HepG2 (cell line): Measurements from ENCODE around the gene CD9. TPM values are rescaled to one million over a fixed set of nuclear protein-coding genes. Genes with fewer than 3 reads are reported as not detected.
A peak's percentile ranks its signal among the peaks of the same experiment; 100 is the strongest.

Experiments
- FOXO1 ChIP-seq: sonication (generic); formaldehyde crosslinking; IDR thresholded peaks from 2 replicates; pipeline ENCODE4 v1.4.0; 2020; ENCODE audit warnings: missing genetic modification reagents
- FOXP1 ChIP-seq, 2 experiments: fragments of 450-650 bp in 1 of 2; IDR thresholded peaks; 2 replicates each; pipeline ENCODE4 v1.6.1; 2017 to 2018; ENCODE audit warnings: antibody characterized with exemption in 1 of 2
- KDM4B ChIP-seq: sonication (generic); formaldehyde crosslinking; IDR thresholded peaks from 2 replicates; pipeline ENCODE4 v1.4.0; 2020; ENCODE audit warnings: missing genetic modification reagents
- KLF6 ChIP-seq: IDR thresholded peaks from 2 replicates; pipeline ENCODE4 v1.8.0; 2016; ENCODE audit warnings: missing biosample characterization, missing genetic modification reagents
- MLLT10 ChIP-seq: sonication (generic); formaldehyde crosslinking; IDR thresholded peaks from 2 replicates; pipeline ENCODE4 v1.4.0; 2020; ENCODE audit warnings: missing genetic modification reagents
- NFYB ChIP-seq: sonication (generic); formaldehyde crosslinking; IDR thresholded peaks from 2 replicates; pipeline ENCODE4 v1.4.0; 2020; ENCODE audit warnings: missing genetic modification reagents
- RBM22 ChIP-seq: fragments of 200-400 bp; formaldehyde crosslinking; optimal IDR thresholded peaks from 2 replicates; pipeline ENCODE3; 2017; ENCODE audit warnings: mild to moderate bottlenecking, low read length, moderate library complexity
- SIX1 ChIP-seq: sonication (generic); formaldehyde crosslinking; IDR thresholded peaks from 2 replicates; pipeline ENCODE4 v1.4.0; 2020; ENCODE audit warnings: missing genetic modification reagents, borderline replicate concordance
- SMAD9 ChIP-seq: sonication (generic); formaldehyde crosslinking; IDR thresholded peaks from 2 replicates; pipeline ENCODE4 v1.5.1; 2020; ENCODE audit warnings: mild to moderate bottlenecking, missing genetic modification reagents
- TBX2 ChIP-seq: sonication (generic); formaldehyde crosslinking; IDR thresholded peaks from 2 replicates; pipeline ENCODE4 v1.5.0; 2020; ENCODE audit warnings: missing genetic modification reagents, mild to moderate bottlenecking, borderline replicate concordance
- TRIM24 ChIP-seq: sonication (generic); formaldehyde crosslinking; IDR thresholded peaks from 2 replicates; pipeline ENCODE4 v1.8.0; 2022; ENCODE audit warnings: mild to moderate bottlenecking, missing genetic modification reagents
- ZFAT ChIP-seq: sonication (generic); formaldehyde crosslinking; conservative IDR thresholded peaks from 2 replicates; pipeline ENCODE4 v1.8.1; 2023; ENCODE audit warnings: missing genetic modification reagents, inconsistent platforms
- ZFX ChIP-seq: sonication (generic); formaldehyde crosslinking; IDR thresholded peaks from 2 replicates; pipeline ENCODE4 v1.4.0; 2020; ENCODE audit warnings: mild to moderate bottlenecking, low read depth, missing genetic modification reagents, moderate library complexity
- ZNF333 ChIP-seq: sonication (generic); formaldehyde crosslinking; IDR thresholded peaks from 2 replicates; pipeline ENCODE4 v1.4.0; 2020; ENCODE audit warnings: mild to moderate bottlenecking, missing genetic modification reagents, borderline replicate concordance
- ZNF383 ChIP-seq: sonication (generic); formaldehyde crosslinking; IDR thresholded peaks from 2 replicates; pipeline ENCODE4 v1.4.0; 2020; ENCODE audit warnings: missing genetic modification reagents, mild to moderate bottlenecking, borderline replicate concordance
- ZNF441 ChIP-seq: sonication (generic); formaldehyde crosslinking; IDR thresholded peaks from 2 replicates; pipeline ENCODE4 v1.7.0; 2021; ENCODE audit warnings: missing genetic modification reagents, borderline replicate concordance
- ZNF446 ChIP-seq: sonication (generic); formaldehyde crosslinking; IDR thresholded peaks from 2 replicates; pipeline ENCODE4 v1.5.0; 2020; ENCODE audit warnings: mild to moderate bottlenecking, missing genetic modification reagents
- ZNF772 ChIP-seq: sonication (generic); formaldehyde crosslinking; IDR thresholded peaks from 2 replicates; pipeline ENCODE4 v1.5.0; 2020; ENCODE audit warnings: mild to moderate bottlenecking, missing genetic modification reagents
- ZSCAN25 ChIP-seq: sonication (generic); formaldehyde crosslinking; IDR thresholded peaks from 2 replicates; pipeline ENCODE4 v1.8.0; 2022; ENCODE audit warnings: mild to moderate bottlenecking, missing genetic modification reagents
- polyA plus RNA-seq, 8 experiments: library from polyadenylated mRNA; depleted of rRNA in 3 of 8; stranded (reverse) in 7 of 8; unstranded in 1 of 8; fragments of >200 nt; fragmentation: Illumina TruSeq in 4 of 8; extraction: Trizol in 4 of 8; gene quantifications; 2 replicates each; pipeline versions ENCODE4 v1.2.1 to v1.2.3, GENCODE V29; 2011 to 2016; ENCODE audit warnings: low read depth in 4 of 8, missing spikeins in 1 of 8, mixed read lengths in 1 of 8; ENCODE audit not compliant: insufficient read depth in 1 of 8
- total RNA-seq, 5 experiments: library from RNA; depleted of rRNA; stranded (reverse); fragments of >200 nt; fragmentation: Illumina TruSeq; extraction: Trizol; gene quantifications; 2 replicates each; pipeline ENCODE4 v1.2.3, GENCODE V29; 2016; ENCODE audit warnings: low read depth in 1 of 5
- TF ChIP-seq, protein P1 (sequence below): sonication (generic); formaldehyde crosslinking; IDR thresholded peaks from 2 replicates; pipeline ENCODE4 v1.8.1; 2023; ENCODE audit warnings: mild to moderate bottlenecking, missing genetic modification reagents
- TF ChIP-seq, protein P2 (sequence below): IDR thresholded peaks from 2 replicates; pipeline ENCODE4 v1.6.1; 2016; ENCODE audit warnings: missing compliant biosample characterization, missing genetic modification reagents, borderline replicate concordance
- TF ChIP-seq, protein P3 (sequence below): sonication (generic); formaldehyde crosslinking; IDR thresholded peaks from 2 replicates; pipeline ENCODE4 v1.4.0; 2020; ENCODE audit warnings: mild to moderate bottlenecking, missing genetic modification reagents
- TF ChIP-seq, protein P4 (sequence below): sonication (generic); formaldehyde crosslinking; IDR thresholded peaks from 2 replicates; pipeline ENCODE4 v1.8.0; 2022; ENCODE audit warnings: mild to moderate bottlenecking, missing genetic modification reagents
- TF ChIP-seq, protein P5 (sequence below): sonication (generic); formaldehyde crosslinking; IDR thresholded peaks from 2 replicates; pipeline ENCODE4 v1.4.0; 2020; ENCODE audit warnings: missing genetic modification reagents, borderline replicate concordance

Gene CD9
- total and polyA plus RNA-seq, 2 of the 13 experiments (the other 11 are each of a cell fraction or from before 2014, with no cell fraction given): 5.8 to 38.3 TPM

DNA sequence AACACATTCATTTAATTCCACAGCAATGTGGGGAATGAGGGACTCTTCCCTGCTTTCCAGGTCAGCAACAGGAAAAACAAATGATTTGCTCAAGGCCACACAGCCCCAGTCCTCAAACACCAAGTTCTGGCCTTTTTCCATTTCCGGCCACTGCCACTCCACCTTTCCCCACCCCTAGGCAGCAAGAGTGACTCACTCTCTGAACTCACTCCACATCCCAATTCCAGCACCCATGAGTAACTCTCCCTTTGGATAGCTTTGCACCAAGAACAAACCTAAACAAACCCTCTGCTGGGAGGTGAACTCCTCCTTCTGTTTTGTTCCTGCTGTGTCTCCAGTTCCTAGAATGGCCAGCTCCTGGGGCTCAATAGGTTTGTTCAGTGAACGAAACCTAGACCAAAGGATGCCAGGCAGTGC, 79.9 kb downstream of the CD9 start (continued):
- TF ChIP-seq, protein P1, sequence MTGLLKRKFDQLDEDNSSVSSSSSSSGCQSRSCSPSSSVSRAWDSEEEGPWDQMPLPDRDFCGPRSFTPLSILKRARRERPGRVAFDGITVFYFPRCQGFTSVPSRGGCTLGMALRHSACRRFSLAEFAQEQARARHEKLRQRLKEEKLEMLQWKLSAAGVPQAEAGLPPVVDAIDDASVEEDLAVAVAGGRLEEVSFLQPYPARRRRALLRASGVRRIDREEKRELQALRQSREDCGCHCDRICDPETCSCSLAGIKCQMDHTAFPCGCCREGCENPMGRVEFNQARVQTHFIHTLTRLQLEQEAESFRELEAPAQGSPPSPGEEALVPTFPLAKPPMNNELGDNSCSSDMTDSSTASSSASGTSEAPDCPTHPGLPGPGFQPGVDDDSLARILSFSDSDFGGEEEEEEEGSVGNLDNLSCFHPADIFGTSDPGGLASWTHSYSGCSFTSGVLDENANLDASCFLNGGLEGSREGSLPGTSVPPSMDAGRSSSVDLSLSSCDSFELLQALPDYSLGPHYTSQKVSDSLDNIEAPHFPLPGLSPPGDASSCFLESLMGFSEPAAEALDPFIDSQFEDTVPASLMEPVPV: no peak
- no peak for TF ChIP-seq TRIM24 (CRISPR knock-in tag)
- no peak for TF ChIP-seq ZFAT
- no peak for TF ChIP-seq ZNF772
- TF ChIP-seq SIX1 (CRISPR knock-in tag): no peak
- no peak for TF ChIP-seq MLLT10 (CRISPR knock-in tag)
- TF ChIP-seq, protein P2, sequence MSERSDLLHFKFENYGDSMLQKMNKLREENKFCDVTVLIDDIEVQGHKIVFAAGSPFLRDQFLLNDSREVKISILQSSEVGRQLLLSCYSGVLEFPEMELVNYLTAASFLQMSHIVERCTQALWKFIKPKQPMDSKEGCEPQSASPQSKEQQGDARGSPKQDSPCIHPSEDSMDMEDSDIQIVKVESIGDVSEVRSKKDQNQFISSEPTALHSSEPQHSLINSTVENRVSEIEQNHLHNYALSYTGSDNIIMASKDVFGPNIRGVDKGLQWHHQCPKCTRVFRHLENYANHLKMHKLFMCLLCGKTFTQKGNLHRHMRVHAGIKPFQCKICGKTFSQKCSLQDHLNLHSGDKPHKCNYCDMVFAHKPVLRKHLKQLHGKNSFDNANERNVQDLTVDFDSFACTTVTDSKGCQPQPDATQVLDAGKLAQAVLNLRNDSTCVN: no peak
- no peak for TF ChIP-seq FOXP1 (IDR thresholded peaks at IDR 0.05)
- peak; percentile 63; the same call in 1 of the 2 replicates for TF ChIP-seq FOXP1 (CRISPR knock-in tag; IDR thresholded peaks at IDR 0.05)
- no peak for TF ChIP-seq KDM4B (CRISPR knock-in tag)
- TF ChIP-seq, protein P3, sequence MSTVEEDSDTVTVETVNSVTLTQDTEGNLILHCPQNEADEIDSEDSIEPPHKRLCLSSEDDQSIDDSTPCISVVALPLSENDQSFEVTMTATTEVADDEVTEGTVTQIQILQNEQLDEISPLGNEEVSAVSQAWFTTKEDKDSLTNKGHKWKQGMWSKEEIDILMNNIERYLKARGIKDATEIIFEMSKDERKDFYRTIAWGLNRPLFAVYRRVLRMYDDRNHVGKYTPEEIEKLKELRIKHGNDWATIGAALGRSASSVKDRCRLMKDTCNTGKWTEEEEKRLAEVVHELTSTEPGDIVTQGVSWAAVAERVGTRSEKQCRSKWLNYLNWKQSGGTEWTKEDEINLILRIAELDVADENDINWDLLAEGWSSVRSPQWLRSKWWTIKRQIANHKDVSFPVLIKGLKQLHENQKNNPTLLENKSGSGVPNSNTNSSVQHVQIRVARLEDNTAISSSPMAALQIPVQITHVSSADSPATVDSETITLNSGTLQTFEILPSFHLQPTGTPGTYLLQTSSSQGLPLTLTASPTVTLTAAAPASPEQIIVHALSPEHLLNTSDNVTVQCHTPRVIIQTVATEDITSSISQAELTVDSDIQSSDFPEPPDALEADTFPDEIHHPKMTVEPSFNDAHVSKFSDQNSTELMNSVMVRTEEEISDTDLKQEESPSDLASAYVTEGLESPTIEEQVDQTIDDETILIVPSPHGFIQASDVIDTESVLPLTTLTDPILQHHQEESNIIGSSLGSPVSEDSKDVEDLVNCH (CRISPR knock-in tag): no peak
- TF ChIP-seq, protein P4, sequence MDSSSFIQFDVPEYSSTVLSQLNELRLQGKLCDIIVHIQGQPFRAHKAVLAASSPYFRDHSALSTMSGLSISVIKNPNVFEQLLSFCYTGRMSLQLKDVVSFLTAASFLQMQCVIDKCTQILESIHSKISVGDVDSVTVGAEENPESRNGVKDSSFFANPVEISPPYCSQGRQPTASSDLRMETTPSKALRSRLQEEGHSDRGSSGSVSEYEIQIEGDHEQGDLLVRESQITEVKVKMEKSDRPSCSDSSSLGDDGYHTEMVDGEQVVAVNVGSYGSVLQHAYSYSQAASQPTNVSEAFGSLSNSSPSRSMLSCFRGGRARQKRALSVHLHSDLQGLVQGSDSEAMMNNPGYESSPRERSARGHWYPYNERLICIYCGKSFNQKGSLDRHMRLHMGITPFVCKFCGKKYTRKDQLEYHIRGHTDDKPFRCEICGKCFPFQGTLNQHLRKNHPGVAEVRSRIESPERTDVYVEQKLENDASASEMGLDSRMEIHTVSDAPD (CRISPR knock-in tag): no peak; the same call in 1 of the 2 replicates
- TF ChIP-seq ZNF446 (CRISPR knock-in tag): no peak
- no peak for TF ChIP-seq RBM22
- no peak for TF ChIP-seq ZSCAN25 (CRISPR knock-in tag)
- peak; percentile 73; the same call in 1 of the 2 replicates for TF ChIP-seq ZNF441 (CRISPR knock-in tag)
- TF ChIP-seq ZNF333 (CRISPR knock-in tag): no peak
- TF ChIP-seq TBX2: no peak; the same call in 1 of the 2 replicates
- TF ChIP-seq FOXO1 (CRISPR knock-in tag): peak; percentile 50; the same call in 1 of the 2 replicates
- TF ChIP-seq, protein P5, sequence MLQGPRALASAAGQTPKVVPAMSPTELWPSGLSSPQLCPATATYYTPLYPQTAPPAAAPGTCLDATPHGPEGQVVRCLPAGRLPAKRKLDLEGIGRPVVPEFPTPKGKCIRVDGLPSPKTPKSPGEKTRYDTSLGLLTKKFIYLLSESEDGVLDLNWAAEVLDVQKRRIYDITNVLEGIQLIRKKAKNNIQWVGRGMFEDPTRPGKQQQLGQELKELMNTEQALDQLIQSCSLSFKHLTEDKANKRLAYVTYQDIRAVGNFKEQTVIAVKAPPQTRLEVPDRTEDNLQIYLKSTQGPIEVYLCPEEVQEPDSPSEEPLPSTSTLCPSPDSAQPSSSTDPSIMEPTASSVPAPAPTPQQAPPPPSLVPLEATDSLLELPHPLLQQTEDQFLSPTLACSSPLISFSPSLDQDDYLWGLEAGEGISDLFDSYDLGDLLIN (CRISPR knock-in tag): no peak
- TF ChIP-seq NFYB (CRISPR knock-in tag): no peak
- no peak for TF ChIP-seq ZNF383 (CRISPR knock-in tag)
- no peak for TF ChIP-seq ZFX (CRISPR knock-in tag)
- TF ChIP-seq SMAD9 (CRISPR knock-in tag): no peak
- no peak for TF ChIP-seq KLF6
